ENCODE results near the gene PDE6H.

PDE6H gene

DNA sequence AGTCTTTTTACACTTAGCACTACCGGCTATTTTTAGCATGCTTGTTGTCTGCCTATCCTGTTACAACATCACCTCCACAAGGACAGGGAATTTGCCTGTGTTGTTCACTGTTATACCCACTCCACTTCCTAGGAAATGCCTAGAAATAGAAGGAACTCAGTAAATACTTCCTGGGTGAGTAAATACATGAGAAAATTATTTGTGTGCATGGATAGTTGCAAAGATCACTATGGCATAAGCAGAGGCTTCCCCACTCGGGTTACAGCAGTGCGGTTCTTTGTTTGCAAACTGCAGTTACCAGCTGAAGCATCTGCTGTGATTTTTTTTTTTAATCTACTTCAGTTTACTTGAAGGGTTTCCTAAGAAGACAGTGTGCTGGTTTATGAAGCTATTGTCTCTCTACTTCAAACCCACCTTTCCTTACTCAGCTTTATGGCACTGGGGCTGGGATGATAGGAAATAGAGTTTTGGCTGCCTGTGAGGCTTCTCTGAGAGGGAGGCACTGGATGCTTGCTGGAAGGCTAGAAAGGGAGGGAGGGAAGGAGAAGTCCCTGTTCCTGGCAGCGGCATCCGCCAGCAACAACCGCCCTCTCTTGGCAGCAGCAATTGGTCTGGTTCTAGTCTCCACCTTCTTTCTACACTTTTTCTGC, 29.0 kb downstream of the PDE6H start:
- no peak for DNase-seq (ENCODE audit: low spot score)

DNA sequence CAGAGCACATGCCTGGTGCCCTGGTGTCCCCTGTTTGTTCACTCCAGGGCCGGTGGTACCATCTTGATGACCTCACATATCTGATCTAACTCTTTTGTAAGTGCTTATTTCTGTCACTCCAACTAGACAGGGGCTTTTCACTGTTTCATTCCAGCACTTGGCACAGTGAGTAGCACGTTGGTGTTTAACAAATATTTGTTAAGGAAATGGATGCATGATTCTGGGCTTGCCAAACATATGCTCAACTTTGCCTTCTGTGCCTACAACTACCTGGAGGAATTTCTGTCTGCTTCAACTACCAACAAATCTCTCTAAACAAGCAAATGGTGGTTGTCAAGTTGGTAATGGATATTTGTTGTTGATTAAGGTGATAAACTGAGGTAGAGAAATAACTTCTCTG, 31.6 kb downstream of the PDE6H start:
- no peak for DNase-seq (ENCODE audit: low spot score)

DNA sequence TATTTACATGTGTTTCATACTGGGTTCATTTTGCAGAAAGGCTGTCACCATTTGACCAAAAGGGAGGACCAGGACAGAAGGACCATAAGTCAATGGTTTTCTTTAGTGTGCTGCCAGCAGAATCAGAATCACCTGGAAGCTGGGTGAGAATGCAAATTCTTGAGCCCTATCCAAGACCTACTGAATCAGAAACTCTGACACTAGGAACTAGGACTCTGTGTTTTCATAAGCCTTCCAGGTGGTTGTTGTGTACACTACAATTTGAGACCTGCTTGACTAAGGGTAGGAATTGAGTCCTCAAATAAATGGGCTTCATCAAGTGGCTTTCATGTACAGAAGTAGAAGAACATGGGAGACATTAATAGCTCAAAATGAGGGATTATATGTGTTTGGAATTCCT, 32.2 kb downstream of the PDE6H start:
- no peak for DNase-seq (ENCODE audit: low spot score)

DNA sequence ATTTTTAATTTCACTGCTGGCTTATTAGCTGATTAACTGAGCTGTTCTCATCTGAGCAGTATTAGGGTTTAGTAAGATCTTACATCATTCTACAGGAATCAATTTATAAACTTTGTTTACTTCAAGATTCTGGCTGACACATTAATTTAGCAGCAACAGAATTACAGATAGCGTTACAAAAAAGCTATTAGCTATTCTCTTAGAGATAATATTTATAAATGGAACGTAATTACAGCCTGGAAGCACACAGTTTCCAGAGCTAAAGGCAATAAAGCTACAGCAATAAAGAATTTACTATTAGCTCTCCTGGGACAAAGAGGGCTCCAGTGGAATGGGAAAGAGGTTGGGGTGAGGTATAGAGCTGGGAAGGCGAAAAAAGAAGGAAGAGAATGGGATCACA, 34.7 kb downstream of the PDE6H start:
- no peak for DNase-seq (ENCODE audit: low spot score)

DNA sequence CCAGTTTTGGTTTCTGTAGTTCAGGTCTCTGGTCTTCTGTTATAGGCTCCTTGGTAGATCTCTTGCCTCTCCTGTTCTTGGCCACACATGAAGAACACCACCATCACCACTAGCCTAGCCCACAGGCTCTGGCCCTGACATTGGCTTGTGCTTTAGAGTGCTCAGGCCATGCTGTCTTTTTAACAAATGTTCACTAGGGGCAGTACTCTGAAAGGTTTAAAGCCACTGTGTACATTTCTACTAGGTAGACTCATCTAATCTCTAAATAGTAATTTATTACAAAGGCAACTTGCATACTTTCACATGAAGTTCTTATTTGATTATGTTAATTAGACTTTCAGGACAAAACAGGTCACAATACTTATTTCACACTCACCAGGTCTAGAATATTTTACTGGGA, 38.3 kb downstream of the PDE6H start:
- peak; percentile 6 for DNase-seq (ENCODE audit: low spot score)

DNA sequence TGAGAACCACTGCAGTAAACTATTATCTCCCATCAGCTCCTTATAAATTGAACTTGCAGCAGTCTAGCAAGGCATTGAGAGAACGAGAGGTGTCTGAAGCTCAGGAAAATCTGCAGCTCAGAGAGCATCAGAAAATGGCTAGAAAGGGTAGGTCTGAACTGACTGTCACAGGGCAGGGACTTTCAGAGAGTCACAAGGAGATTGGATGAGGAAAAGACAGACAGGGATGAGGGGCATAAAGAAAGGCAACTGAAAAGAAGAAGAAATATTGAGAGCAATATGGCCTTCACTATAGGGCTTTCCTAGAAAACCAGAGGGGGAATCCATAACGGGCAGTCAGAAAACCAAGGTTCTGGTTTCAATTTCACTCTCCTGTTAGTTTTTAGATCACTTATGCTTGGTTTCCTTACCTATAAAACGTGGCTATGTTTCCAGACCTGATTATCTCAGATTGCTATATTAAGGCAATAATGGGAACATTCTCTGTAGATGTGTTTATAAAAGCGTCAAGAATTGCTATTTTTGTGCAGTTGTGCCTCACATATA, 40.9 kb downstream of the PDE6H start:
- DNase-seq (ENCODE audit: low spot score) = no peak

DNA sequence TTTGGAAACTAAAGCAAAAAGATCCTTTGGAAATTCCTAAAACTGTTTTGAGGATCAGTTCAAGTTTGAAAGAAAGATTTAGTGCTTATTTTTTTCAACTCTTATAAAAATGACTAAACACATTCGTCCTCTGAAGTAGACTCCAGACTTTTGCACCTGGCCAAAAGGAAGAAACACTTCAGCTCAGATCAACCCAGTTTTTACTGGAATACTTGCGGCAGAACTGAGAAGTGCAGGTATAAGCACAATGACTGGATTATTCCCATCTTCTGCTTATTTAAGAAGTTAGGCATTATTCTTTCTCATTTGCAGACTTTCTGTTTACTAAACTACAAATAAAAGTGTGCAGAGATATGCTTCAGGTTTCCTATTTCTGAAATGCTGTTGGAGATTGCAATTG, 41.9 kb downstream of the PDE6H start:
- no peak for DNase-seq (ENCODE audit: low spot score)

DNA sequence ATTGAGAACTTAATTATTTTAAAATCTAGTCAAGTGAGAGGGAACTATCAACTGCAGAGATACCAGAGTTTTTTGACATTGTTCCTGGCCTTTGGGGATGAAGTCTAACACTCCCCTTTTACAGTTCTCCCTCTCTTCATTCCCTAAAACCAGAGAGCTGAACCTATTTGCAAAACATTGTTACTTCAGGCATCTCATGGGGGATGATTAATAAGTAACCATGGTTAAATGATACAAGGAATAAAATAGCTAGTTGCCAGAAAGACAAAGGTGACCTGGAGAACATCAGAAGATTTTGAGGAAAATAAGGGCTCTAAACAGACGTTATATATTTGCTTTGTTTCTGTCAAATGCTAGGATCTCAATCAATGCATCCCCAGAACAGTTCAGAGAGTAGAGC, 42.3 kb downstream of the PDE6H start:
- DNase-seq (ENCODE audit: low spot score) = no peak

DNA sequence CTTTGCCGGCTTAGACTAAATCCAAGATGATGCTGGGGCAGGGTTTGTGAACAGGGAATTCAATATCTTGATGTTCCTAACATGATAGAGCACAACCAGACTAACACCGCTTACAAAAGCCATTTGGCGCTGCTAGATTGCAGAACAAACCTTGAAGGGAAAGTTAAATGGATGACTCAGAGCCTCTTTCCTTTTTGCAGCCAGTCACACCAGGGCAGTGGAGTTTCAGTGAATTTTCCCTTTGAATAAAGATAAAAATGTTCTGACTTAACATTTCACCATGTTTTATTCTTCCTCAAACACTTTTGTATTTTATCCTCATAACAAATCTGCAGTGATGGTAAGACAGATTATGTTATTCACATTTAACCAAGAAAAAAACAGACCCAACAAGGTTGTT, 47.3 kb downstream of the PDE6H start:
- no peak for DNase-seq (ENCODE audit: low spot score)
